Activated CD8-positive, alpha-beta memory T cell treated with anti-CD3 and anti-CD28 coated beads for 4 hours (primary cell): ENCODE data around the gene M1AP.
"Not testable (repeated sequence)": the region's sequence is repeated elsewhere in the genome, so short reads cannot be mapped to it uniquely, and the experiment has no call there.

Experiments
- DNase-seq, 2 donors: peaks; one replicate each; pipeline ENCODE4 v3.0.0-alpha.2; 2020; ENCODE audit warnings: low read depth in 2 of 2

The M1AP gene

GRCh38 chr2:74566754-74567085 is 81.4 kb downstream of the M1AP start:
- DNase-seq = no peak

DNA sequence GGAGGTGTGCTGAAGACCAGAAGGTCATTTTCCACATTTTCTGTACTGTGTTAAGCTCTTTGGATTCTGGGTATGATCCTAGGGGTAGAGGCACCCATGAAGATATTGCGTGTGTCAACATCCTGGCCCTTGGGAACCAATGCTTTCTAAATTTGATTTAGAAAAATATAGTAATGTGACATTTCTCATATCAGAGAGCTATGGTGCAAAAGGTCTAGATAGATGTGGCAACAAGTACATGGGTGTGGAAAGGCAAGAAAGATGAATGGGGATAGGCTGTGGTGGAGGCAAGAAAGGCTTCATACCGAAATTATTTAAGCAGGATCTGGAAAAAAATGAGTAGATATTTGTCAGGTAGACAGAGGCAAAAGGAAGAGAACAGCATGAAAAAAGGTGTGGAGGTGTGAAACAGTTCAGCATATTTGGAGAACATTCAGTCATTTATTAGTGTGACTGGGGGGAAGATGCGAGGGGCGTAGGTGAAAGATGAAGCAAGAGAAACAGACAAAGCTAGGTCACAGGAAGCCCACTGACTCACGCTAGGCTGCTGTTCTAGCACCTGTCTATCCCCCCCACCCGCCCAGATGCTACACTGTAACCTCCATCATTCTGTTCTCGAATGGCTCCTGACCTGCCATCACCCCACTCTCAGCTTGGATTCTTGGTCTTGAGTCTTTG is 81.9 kb downstream of the M1AP start:
- DNase-seq = no peak

DNA sequence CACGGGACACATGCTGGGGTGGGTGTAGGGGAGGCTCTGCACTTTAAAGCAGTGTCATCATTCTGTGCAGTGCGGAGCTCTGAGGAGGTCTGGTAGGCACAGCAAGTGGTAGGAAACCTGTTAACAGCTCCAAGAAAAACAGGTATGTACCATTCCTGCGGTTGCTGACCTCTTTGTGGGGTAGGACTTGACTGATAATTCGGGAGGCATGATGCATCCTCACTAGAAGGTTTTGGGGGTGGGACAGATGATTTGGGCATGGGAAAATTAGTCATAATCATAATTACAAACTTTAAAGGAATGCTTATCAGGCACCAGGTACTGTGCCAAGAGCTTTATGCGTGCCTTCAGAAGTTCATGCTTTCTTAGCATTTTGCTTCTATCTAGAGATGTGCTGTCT is 83.9 kb downstream of the M1AP start:
- DNase-seq = no peak

DNA sequence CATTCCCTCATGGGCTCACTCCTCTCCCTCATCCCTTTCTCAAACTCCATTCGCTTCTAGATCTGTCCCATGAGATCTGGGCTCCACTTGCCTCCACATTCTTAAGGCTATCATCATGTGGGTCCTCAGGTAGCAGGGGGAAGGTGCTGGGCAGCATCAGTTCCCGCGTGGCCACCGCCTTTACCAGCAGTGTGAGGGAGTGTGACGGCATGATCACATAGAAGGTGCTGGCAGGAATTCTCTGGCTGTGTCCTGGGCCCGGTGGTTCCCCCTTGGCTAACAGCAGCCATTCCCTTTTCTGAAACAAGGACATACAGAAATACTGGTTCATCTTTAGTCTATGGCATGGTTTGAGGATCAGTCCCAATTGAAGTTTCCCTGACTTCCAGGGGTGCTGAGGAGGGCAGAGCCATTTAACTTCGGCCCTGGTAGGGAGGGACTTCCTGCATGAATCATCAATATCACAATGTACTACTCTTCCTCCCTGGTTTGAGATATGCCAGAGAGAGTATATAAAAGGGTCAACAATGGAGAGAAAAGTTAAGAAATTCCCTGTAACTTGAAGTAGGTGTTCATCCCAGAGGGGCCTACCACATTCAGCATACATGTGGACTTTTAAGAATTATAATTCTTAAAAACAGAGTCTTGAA is 85.9 kb downstream of the M1AP start:
- DNase-seq = no peak

- not testable (repeated sequence) for DNase-seq
These were observed 87.1 kb downstream of the M1AP start for GRCh38 chr2:74561022-74561421.

GRCh38 chr2:74560591-74560990 is 87.5 kb downstream of the M1AP start:
- no peak for DNase-seq

GRCh38 chr2:74559912-74560311 is 88.2 kb downstream of the M1AP start:
- DNase-seq = no peak

GRCh38 chr2:74558284-74559230 is 89.6 kb downstream of the M1AP start:
- DNase-seq = no peak

- DNase-seq = no peak
These were observed 91.2 kb downstream of the M1AP start for GRCh38 chr2:74556831-74557370.

- no peak for DNase-seq
These were observed 92.0 kb downstream of the M1AP start for GRCh38 chr2:74556159-74556558.

- no peak for DNase-seq
These were observed 92.5 kb downstream of the M1AP start for GRCh38 chr2:74555610-74556103.

DNA sequence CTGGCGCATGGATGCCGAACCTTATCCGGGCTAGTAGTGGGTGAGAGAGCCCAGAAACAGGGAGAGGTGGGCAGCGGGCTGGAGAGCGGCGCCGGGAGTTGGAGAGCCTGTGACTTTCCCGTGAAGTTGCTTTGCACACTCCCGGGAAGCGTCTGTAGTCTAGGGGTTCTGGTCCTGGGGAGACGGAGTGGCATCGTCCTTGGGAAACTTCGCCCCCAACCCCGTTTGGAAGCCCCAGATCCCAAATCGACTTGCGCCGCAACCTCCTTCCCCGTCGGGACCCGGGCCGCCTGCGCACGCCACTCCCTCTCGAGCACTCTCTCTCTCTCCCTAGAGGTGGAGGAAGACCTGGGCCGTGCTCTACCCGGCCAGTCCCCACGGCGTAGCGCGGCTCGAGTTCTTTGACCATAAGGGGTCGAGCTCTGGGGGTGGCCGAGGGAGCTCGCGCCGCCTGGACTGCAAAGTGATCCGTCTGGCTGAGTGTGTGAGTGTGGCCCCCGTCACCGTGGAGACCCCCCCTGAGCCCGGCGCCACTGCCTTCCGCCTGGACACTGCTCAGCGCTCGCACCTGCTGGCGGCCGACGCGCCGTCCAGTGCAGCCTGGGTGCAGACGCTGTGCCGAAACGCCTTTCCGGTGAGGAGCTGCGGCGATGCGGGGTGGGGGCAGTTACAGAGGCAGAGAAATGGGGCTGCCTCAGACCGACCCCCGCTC is 93.2 kb downstream of the M1AP start:
- DNase-seq = peak in 1 of 2 donors; percentile 12

DNA sequence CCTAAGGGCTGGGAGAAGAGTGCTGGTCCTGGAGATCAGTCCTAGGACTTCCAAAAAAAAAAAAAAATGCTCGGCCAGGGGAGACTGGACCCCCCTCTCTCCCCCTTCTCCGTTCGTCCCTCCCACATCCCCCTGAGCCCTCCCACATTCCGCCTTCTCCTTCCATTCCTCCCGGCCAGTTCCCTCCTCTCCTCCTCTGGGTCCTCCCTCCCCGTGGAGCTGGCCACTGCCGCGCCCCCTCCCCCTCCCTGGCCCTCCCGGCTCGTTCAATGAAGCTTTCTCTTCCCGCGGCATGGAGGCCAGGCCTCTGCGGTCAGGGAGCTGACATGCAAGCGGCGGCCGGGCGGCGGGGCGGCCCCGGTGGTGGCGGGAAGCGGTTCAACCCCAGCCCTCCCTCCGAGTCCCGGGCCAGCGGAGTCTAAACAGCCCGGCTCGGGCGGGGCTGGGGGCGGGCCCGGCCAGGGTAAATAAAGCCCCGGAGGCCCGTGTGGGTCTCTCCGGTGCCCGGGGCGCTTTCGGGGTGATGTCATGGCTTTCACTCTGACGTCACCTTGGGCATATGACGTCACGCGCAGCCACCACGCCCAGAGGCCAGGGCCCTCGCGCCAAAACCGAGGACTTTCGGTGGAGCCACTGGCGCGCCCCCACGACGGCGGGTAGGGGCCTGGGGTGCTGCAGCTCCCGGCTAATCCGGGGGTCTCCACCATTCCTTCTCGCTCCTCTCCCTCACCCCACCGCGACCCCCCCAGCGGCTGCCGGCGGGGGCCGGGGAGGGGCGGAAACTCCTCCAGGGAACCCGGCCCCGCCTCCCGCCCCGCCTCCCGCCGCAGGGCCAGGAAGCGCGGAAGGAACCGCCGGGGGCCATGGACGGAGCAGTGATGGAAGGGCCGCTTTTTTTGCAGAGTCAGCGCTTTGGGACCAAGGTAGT is 94.0 kb downstream of the M1AP start, which contains the start of the genes DOK1 and LOXL3:
DOK1 (plus strand) TSS at position 829 of the 928 bp plus-strand sequence; CDS start at position 864, 35 bp downstream.
LOXL3 (minus strand) TSS at position 51 of the 928 bp plus-strand sequence. CDS start 1,308 bp downstream, outside the sequence.
- peak; percentile 54 to 64 for DNase-seq

- DNase-seq = no peak
These were observed 95.0 kb downstream of the M1AP start for GRCh38 chr2:74552914-74553811.

- DNase-seq = no peak
These were observed 95.9 kb downstream of the M1AP start for GRCh38 chr2:74551942-74552913.

DNA sequence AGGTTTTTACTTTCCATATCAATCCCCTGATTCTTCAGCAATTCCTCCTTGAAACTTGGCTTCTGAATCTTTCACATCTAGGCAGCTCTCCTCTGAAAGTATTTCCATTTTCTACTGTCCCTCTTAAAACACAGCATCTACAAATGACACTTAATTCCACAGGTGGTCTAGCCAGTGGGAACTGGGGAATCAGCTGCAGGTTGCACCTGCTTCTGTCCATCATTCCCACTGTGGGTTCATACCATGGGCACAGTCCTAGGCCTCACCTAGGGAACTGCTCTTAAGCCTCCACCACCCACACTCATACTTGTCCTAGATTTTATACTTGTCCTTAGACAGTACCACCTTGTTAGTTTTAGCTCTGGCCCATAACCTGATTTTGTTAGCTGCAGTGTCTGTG is 96.6 kb downstream of the M1AP start:
- no peak for DNase-seq

GRCh38 chr2:74550231-74550630 is 97.9 kb downstream of the M1AP start:
- DNase-seq = no peak
